NCI-H1930 (cell line): ENCODE results near the gene UTP11.

Experiments
- DNase-seq, 2 experiments: peaks; one replicate each; lab custom pipeline; 2025; lab: John Stamatoyannopoulos, UW

UTP11 gene

DNA sequence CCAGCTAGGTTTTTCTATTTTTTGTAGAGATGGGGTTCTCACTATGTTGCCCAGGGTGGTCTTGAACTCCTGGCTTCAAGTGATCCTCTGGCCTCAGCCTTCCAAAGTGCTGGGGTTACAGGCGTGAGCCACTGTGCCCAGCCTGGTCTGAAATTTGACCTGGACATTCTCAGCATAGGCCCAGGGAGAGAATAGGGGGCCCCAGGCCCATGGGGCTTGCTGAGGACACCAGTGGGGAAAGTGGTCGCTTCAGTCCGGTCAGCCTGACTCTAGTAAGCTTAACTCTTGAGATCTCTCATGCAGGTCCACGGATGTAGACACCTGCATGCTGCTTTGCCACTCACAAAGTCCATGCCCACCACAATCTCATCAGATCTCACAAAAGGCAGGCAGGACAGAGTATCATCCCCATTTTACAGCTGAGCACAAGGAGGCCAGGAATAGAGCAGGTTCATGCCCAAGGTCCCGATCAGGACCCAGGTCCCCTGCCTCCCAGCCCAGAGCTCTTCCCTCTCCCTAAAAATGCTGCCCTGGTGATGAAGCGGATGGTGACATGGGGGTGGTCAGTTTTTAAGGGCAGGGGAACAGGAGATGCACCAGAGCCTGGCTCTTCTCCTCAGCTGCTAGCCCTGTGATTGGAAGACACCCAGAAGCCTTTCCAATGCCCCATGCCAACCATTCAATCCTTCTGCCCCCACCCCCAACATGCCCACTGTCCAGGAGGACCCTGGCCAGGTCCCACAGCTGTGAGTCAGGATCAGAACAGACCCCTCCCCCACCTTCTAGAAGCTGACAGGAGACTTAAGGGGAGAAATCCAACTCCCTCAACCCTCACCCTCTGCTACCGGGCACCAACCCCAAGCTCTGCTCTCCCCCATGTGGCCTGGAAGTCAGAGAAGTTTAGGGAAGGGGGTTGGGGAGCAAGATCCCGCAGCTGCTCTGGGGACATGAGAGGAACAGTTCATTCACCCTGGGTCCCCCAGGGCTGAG is 9.0 kb upstream of the UTP11 start:
- DNase-seq: no peak

- DNase-seq: no peak
Measured at GRCh38 chr1:38004284-38005108, 8.0 kb upstream of the UTP11 start.

- DNase-seq: peak in 1 of 2 experiments; percentile 9
Measured at GRCh38 chr1:38005195-38006007, 7.1 kb upstream of the UTP11 start, which contains the start of gene FHL3. Gene FHL3, minus strand, starts transcription at chr1:38005514. Its CDS starts 6,102 bp downstream, at chr1:37999412.

- DNase-seq: no peak
Measured at GRCh38 chr1:38006008-38006828, 6.3 kb upstream of the UTP11 start.

GRCh38 chr1:38009088-38009840 is 3.3 kb upstream of the UTP11 start:
- DNase-seq: no peak

DNA sequence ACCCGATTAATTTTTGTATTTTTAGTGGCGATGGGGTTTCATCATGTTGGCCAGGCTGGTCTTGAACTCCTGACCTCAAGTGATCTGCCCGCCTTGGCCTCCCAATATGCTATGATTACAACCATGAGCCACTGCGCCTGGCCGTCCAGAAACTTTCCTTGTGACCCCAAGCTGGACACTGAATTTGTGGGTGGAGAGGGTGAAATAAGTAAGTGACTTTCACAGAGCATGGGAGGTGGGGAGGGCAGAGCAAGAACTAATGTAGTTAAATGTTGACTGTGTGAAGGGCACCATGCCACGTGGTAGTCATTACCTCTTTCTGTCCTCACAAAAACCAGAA is 2.7 kb upstream of the UTP11 start:
- no peak for DNase-seq

DNA sequence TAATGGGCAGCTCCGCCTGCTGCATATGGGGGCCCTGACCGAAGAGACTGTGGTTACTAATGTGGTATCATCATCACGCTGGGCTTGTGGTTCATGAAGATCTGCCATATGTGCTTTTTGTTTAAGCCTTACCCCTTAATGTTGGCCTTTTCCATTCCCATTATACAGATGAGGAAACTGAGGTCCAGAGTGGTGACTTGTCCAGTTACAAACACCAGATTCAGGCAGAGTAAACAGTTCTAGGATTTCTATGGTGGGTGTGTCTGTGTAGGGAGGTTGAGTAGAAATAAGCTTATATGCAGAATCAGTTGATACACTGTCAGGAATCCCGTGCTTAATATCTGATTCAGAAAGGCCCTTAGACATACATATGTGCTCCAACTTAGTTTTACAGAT is 691 bp downstream of the UTP11 start:
- DNase-seq: no peak

DNA sequence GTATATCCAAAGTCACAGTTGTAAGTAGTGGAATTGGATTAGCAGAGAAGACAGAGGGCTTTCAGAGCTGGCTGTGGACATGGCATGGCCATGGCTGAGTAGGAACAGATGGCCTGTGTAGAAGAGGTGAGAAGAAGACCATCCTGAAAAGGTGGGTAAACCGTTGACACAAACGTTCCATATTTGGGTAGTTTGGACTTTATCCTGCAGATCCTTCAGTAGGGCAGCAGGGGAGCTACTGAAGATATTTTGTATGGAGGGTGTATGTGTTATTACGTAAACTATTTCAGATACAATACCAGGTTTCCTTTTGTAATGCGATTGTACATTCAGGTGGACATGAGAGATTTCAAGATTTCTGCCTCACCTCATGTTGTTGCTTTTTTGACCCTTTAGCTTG is 1.6 kb downstream of the UTP11 start:
- no peak for DNase-seq

- DNase-seq: no peak
Measured at GRCh38 chr1:38014724-38015424, 2.3 kb downstream of the UTP11 start.

DNA sequence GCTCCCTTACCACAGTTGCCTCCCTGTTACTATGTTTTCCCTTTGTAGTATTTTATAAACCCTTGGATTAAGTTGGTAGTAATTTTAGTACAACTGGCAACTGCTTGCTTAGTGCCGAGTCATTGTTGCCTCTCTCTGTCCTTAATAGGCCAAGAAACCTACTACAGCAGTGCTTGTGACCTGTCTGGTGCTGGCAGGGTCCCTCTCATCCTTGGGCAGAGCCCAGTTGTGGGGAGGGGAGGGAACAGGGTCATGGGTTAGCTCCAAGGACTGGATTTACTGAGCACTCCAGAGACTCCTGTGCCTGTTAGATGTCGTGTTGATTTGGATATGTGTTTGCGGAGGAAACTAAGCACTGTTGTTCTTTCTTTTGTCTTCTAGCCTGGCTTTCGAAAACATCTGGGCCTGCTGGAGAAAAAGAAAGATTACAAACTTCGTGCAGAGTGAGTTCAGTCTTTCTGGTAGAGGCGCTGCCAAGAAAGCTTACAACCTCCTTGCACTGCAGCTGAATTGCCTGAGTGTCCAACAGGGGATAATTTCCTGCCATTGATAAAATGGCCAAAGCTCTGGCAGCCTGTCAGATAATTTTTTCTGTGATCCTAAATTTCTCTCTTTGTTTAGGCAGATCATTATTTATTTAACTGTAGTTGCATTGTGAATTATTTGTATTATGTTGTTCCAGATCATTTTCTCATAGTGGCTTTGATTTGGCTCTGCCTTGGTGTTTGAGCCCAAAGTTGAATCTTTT is 3.6 kb downstream of the UTP11 start:
- no peak for DNase-seq

DNA sequence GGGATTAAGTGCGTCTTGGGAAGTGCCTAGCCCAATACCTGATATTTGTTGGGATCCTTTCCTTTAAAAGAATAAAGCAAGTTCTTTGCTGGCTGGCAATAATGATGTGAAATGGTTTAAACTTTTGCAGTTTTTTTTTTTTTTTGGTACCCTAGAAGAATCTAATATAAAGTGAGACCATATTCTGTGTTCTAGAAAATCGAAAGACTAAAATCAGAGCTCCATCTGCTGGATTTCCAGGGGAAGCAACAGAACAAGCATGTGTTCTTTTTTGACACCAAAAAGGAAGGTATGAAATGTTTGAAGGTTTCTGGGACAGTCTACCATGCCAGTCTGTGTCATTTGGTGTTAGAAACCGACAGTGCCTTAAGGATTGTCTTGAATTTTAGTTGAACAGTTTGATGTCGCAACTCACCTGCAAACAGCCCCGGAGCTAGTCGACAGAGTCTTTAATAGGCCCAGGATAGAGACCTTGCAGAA is 6.4 kb downstream of the UTP11 start:
- peak in 1 of 2 experiments; percentile 8 for DNase-seq

GRCh38 chr1:38020396-38020795 is 7.9 kb downstream of the UTP11 start:
- no peak for DNase-seq

DNA sequence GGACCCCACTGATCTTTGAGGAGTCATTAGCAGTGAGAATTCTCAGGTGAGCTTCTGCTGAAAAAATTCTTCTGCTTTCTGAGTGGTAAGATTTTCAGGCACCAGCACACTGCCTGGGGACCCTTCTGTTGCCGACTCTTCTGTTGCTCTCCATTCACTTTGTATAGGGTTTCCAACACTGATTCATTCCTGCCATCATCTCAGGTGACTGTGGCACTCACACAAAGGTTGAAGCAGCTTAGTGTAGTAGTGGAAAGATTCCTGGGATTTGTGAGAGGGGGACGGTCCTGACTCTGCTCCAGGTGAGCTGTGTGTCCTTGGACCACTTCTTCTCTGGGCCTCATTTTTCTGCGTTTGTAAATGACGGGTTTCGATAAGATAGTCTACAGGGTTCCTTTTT is 9.4 kb downstream of the UTP11 start:
- DNase-seq: no peak

GRCh38 chr1:38022810-38023209 is 10.3 kb downstream of the UTP11 start:
- DNase-seq: no peak

DNA sequence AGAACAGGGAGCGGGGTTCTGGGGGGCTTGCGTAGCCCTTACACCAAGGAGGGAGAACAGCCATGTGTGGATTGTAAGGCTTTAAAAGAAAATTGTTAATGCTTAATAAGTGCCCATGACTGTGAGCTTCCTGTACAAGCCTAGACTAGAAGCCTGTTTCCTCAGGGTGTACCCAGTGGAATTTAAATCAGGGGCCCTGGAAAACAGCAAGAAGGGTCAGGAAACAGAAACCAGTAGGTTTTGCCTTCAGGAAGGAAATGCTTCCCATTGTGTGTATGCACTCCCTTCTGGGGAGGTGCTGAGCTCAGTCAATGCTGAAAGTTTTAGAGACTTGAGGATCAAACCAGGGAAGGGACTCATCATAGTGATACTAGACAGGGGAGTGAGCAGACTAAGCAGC is 12.7 kb downstream of the UTP11 start:
- DNase-seq: no peak

- no peak for DNase-seq
Measured at GRCh38 chr1:38025664-38026063, 13.1 kb downstream of the UTP11 start.

DNA sequence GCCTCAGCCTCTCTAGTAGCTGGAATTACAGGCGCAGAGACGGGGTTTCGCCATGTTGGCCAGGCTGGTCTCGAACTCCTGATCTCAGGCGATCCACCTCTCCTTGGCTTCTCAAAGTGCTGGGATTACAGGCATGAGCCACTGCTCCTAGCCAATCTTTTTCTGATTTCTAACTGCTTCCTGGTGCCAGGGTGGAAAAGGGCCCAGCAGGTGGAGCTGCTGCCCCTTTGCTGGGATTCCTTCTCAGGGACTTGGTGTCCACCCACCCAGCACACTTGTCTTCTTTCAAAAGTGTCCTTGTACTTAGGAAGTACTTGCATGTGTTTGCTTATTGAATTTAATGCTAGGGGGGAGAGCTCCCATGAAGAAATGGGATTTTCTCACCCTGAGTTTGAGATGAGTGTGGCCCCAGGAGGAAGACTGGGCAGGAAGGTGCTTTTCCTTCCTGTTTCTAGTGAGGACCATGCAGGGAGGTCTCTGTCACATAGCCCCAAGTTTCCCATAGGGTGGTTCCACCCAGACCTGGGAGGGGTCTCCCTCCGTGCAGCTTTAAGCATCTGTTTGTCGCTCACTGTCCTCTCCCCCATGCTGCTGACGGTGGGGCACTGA is 14.2 kb downstream of the UTP11 start:
- DNase-seq: no peak
